ENCODE measurements around the gene TPPP3.

DNA sequence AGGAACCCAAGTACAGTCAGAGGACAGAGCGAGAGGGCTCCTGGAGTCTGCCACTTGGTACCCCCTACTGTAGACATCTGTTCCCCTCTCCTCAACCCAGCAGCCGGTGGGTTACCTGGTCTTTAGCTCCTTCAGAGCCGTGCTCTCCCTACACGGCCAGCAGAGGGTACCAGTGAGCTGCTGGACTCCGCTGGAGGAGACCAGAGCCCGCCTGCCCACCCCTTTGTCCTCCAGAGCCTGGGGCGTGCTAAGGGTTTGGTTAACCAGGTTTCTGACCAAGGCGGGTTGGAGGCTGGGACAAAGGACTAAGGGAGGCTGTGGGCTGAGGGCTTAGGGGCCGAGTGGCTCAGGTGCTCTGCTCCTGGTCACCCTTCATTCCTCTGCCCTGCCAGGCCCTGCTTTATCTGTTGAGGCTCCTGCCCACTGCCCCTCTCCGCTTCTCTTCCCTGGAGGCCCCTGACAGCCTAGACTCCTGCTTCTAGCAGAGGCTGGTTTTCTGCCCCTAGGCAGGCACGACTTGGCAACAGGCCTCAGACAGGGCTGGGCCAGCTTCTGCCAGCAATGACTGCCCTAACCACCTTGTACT is 34.9 kb upstream of the TPPP3 start:
- TF ChIP-seq POLR2A (IDR thresholded peaks at IDR 0.05; ENCODE audit: low read depth, low read length): no peak
- TF ChIP-seq POLR2AphosphoS5 (IDR thresholded peaks at IDR 0.05; ENCODE audit: low read depth, low read length): no peak
- TF ChIP-seq TAF1 (IDR thresholded peaks at IDR 0.05; ENCODE audit: low read depth, low read length): no peak
- no peak for TF ChIP-seq POU2F2 (IDR thresholded peaks at IDR 0.05; ENCODE audit: low read depth, low read length)
- TF ChIP-seq SPI1 (IDR thresholded peaks at IDR 0.05; ENCODE audit: low read depth, low read length): no peak

Measured in GM12891 (cell line).